K562 (cell line): ENCODE measurements around the gene WIPF2. TPM values are rescaled to one million over a fixed set of nuclear protein-coding genes. Genes with fewer than 3 reads are reported as not detected.

Experiments used
- ARNT ChIP-seq, 2 experiments: fragments of 450-650 bp; IDR thresholded peaks; 2 replicates each; pipeline ENCODE4 v1.6.1; 2016; ENCODE audit warnings: mild to moderate bottlenecking in 1 of 2
- OTX1 ChIP-seq: fragments of 450-650 bp; formaldehyde crosslinking; IDR thresholded peaks from 2 replicates; pipeline ENCODE4 v1.4.0; 2022; ENCODE audit warnings: mild to moderate bottlenecking
- POLR2A ChIP-seq: fragments of 450-650 bp; conservative IDR thresholded peaks from 2 replicates; pipeline ENCODE4 v1.6.1; 2016
- PPARD ChIP-seq: fragments of 250-450 bp; sonication (Bioruptor Pico); IDR thresholded peaks from 2 replicates; pipeline ENCODE4 v1.8.0; 2022; ENCODE audit warnings: inconsistent platforms, mild to moderate bottlenecking, moderate library complexity
- SAP30 ChIP-seq: fragments of 200-600 bp; sonication (generic); IDR thresholded peaks from 2 replicates; pipeline ENCODE4 v1.6.1; 2012; ENCODE audit warnings: borderline replicate concordance, low read depth, mild to moderate bottlenecking, moderate library complexity, low read length, control low read depth, inconsistent platforms; ENCODE audit not compliant: insufficient read depth, poor library complexity, severe bottlenecking
- ZBTB7A ChIP-seq: IDR thresholded peaks from 2 replicates; pipeline ENCODE4 v1.6.1; 2011; ENCODE audit warnings: low read depth, mild to moderate bottlenecking, low read length, moderate library complexity, borderline replicate concordance; ENCODE audit not compliant: control insufficient read depth
- polyA plus RNA-seq, 8 experiments: library from polyadenylated mRNA; depleted of rRNA in 4 of 8; stranded (reverse) in 5 of 8; unstranded in 3 of 8; fragments of >200 nt; fragmentation: Nextera tagmentation in 2 of 8; fragmentation: Illumina TruSeq in 1 of 8; extraction: Ambion mirVana in 2 of 8; extraction: Trizol in 1 of 8; gene quantifications; 2 replicates each; pipeline versions ENCODE4 v1.2.1 to v1.2.3, GENCODE V29; 2011 to 2014; ENCODE audit warnings: inconsistent platforms in 1 of 8, missing spikeins in 1 of 8
- total RNA-seq, 7 experiments: library from RNA; depleted of rRNA in 6 of 7; stranded (reverse); fragments of >200 nt in 6 of 7; fragmentation: Illumina TruSeq in 2 of 7; extraction: Trizol in 2 of 7; gene quantifications; 2 replicates each; pipeline versions ENCODE4 v1.2.1 to v1.2.3, GENCODE V29; 2011 to 2021; ENCODE audit warnings: low replicate concordance in 1 of 7
- TF ChIP-seq, protein P1 (sequence below), 2 experiments: IDR thresholded peaks; 2 replicates each; pipeline ENCODE4 v1.6.1; 2011; ENCODE audit warnings: borderline replicate concordance in 1 of 2, control low read depth in 1 of 2, low read depth in 1 of 2, low read length in 1 of 2, mild to moderate bottlenecking in 1 of 2, mixed read lengths in 1 of 2, moderate library complexity in 1 of 2; ENCODE audit not compliant: insufficient read depth in 1 of 2, insufficient read length in 1 of 2, poor library complexity in 1 of 2, severe bottlenecking in 1 of 2; ENCODE audit errors: extremely low read depth in 1 of 2
- TF ChIP-seq, protein P2 (sequence below): fragments of 250-450 bp; sonication (Bioruptor Pico); IDR thresholded peaks from 2 replicates; pipeline ENCODE4 v1.9.0; 2021; ENCODE audit warnings: mild to moderate bottlenecking, inconsistent platforms
- TF ChIP-seq, protein P3 (sequence below): fragments of 250-450 bp; sonication (Bioruptor Pico); IDR thresholded peaks from 2 replicates; pipeline ENCODE4 v1.8.0; 2021; ENCODE audit warnings: moderate library complexity, mild to moderate bottlenecking, inconsistent platforms

The WIPF2 gene
- total and polyA plus RNA-seq, 9 of the 15 experiments (the other 6 are each of a cell fraction or from before 2014, with no cell fraction given) = 3.6 to 15.0 (median 5.3) TPM

DNA sequence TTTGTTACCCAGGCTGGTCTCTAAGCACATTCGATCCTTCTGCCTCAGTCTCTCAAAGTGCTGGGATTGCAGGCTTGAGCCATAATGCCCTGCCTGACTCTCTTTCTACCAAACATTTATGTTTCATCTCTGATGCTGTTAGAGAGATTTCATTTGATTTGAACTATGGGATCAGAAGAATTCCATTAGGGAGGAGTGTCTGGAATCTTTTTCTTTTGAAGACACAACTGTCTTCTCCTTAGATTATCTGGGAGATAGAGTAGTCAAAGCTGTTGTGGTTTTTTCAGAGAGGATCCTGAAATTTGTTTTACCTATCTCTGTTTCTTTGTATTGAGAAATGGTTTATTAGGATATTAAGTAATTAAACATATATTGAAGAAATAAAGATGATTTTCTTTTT is 29.4 kb downstream of the WIPF2 start (continued):
- no peak for TF ChIP-seq POLR2A
- TF ChIP-seq SAP30 = no peak
- TF ChIP-seq ZBTB7A = no peak
- TF ChIP-seq, protein P1, sequence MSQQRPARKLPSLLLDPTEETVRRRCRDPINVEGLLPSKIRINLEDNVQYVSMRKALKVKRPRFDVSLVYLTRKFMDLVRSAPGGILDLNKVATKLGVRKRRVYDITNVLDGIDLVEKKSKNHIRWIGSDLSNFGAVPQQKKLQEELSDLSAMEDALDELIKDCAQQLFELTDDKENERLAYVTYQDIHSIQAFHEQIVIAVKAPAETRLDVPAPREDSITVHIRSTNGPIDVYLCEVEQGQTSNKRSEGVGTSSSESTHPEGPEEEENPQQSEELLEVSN (IDR thresholded peaks at IDR 0.05; ENCODE audit: borderline replicate concordance in 1 of 2, extremely low read depth in 1 of 2, insufficient read depth in 1 of 2, insufficient read length in 1 of 2, low read depth in 1 of 2, low read length in 1 of 2, poor library complexity in 1 of 2, severe bottlenecking in 1 of 2) = no peak
- TF ChIP-seq ARNT (IDR thresholded peaks at IDR 0.05) = no peak
- no peak for TF ChIP-seq OTX1 (CRISPR knock-in tag)
- TF ChIP-seq, protein P2, sequence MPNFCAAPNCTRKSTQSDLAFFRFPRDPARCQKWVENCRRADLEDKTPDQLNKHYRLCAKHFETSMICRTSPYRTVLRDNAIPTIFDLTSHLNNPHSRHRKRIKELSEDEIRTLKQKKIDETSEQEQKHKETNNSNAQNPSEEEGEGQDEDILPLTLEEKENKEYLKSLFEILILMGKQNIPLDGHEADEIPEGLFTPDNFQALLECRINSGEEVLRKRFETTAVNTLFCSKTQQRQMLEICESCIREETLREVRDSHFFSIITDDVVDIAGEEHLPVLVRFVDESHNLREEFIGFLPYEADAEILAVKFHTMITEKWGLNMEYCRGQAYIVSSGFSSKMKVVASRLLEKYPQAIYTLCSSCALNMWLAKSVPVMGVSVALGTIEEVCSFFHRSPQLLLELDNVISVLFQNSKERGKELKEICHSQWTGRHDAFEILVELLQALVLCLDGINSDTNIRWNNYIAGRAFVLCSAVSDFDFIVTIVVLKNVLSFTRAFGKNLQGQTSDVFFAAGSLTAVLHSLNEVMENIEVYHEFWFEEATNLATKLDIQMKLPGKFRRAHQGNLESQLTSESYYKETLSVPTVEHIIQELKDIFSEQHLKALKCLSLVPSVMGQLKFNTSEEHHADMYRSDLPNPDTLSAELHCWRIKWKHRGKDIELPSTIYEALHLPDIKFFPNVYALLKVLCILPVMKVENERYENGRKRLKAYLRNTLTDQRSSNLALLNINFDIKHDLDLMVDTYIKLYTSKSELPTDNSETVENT (CRISPR knock-in tag) = no peak
- no peak for TF ChIP-seq PPARD (CRISPR knock-in tag)
- TF ChIP-seq, protein P3, sequence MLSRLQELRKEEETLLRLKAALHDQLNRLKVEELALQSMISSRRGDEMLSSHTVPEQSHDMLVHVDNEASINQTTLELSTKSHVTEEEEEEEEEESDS = no peak
